ENCODE data around the gene RTN4IP1. TPM values are rescaled to one million over a fixed set of nuclear protein-coding genes. Genes with fewer than 3 reads are reported as not detected.

RTN4IP1 gene
- total RNA-seq, 2 experiments from 2014 or later: 8.4 to 9.6 TPM

DNA sequence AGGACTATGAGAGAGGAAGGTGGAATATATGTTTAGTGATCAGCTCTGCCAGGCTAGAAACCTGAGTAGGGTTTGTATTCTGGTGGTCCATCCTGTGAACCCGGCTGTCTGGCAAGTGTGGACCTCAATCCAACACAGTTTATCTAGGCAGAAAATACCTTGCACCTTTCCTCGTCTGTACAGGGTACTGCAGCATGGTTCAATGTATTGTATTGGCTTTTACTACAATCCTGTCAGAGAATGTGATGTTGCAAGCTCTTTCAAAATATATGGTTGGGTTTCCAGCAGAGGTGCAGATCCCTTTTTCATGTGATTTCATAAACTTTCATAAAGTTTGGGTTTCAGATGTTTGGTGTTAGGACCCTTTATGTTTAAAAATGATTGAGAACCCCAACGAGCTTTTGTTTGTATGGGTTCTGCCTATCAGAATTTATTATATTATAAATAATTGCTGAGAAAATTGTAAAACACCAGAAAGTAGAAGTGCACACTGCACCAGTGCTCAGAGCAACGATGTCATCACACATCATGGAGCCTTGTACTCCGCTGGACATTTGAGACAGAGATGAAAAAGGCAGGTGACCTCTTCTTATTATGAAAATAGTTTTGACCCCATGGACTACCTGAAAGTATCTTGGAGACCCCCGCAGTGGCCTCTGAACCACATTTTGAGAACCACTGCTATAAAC lies 106.6 kb downstream of the RTN4IP1 start:
- Mint-ChIP-seq H3K36me3 (ENCODE audit: low read depth) (peaks cover 27% of the 10 kb centered on the region), H3K9me3 (no peaks in the 10 kb centered on the region), H3K27me3 (no peaks in the 10 kb centered on the region), H3K4me3 (peak overlapping the region; percentile 77), H3K27ac (peak overlapping the region; percentile 99), H3K4me1 (ENCODE audit: low read depth) (peaks cover 66% of the 10 kb centered on the region)
- intact Hi-C loops (cut with micrococcal nuclease): loop anchor here (5.0 kb wide), 1 partner anchor 425 kb away; no protein-coding TSS in a partner anchor
- ATAC-seq (no peak), DNase-seq (no peak)
- CTCF ChIA-PET: interaction anchor here (0.8 to 9.0 kb wide), 6 partner anchors 11 to 44 kb away, joined by 3 to 80 read pairs (median 4); no protein-coding TSS in a partner anchor
- TF ChIP-seq, protein P1, sequence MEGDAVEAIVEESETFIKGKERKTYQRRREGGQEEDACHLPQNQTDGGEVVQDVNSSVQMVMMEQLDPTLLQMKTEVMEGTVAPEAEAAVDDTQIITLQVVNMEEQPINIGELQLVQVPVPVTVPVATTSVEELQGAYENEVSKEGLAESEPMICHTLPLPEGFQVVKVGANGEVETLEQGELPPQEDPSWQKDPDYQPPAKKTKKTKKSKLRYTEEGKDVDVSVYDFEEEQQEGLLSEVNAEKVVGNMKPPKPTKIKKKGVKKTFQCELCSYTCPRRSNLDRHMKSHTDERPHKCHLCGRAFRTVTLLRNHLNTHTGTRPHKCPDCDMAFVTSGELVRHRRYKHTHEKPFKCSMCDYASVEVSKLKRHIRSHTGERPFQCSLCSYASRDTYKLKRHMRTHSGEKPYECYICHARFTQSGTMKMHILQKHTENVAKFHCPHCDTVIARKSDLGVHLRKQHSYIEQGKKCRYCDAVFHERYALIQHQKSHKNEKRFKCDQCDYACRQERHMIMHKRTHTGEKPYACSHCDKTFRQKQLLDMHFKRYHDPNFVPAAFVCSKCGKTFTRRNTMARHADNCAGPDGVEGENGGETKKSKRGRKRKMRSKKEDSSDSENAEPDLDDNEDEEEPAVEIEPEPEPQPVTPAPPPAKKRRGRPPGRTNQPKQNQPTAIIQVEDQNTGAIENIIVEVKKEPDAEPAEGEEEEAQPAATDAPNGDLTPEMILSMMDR (IDR thresholded peaks at IDR 0.05): no peak
- POLR2A ChIA-PET: interaction anchor here (0.9 to 5.0 kb wide), 4 partner anchors 12 to 329 kb away, joined by 3 to 70 read pairs (median 34); no protein-coding TSS in a partner anchor

Other genes starting within 250 kb of the RTN4IP1 start
- 10 to 100 TPM; 16.6 to 20.8 TPM for gene QRSL1, start 80 bp upstream of the RTN4IP1 start, total RNA-seq